Measurements from ENCODE around the gene XRCC5.

The XRCC5 gene

DNA sequence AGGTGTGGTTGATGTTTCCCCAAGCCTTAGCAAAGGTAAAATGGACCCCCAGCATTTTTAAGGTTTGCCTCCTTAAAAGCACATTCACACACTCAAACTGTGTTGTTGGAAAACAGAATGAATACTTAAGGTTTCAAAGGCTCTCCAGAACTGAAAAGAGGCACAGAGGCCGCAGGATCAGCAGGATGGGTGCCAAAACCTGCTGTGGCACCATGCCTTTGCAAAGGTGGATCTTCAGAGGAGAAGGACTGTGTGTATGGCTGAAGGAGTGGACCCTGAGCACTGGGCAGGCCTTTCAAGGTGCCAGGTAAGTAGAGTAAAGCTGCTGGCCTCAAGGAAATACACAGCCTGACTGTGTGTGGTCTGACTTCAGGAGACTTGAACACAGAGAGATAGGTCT, 127.3 kb downstream of the XRCC5 start:
- DNase-seq: no peak

DNA sequence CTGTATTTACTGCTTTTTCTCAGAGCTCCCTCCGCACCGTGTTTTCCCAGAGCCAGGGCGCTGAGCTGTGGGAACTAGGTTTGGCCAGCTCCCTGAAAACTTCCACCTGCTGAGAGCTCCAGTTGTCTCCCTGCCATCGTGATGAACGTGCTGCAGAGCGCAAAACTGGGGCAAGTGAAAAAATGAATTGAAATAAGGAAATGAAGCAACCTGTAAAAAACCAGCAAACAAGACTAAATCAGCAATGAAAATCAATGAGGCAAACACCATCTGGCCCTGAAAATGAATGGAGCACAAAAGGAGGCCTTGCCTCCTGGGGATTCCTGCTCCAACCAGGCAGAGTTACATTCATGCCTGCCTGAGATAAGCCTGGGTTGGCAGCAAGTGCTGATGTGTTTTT, 133.2 kb downstream of the XRCC5 start:
- no peak for DNase-seq

DNA sequence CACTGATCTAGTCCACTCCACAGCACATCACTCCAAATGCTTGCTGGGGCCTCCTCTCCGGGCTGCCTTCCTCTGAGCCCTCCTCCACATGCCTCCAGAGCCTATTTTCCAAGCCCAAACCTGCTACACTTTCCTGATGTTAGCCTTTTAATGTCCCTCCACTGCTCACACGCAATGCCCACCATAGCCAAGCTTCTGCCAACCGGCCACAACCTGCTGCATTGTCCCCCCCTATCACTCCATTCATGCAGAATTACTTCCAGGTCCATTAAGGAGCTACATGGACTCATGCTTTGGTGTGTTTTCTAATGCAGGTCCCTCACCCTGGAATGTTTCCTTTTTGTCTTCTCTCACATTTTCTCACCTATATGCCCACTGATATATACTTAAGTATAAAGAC, 133.9 kb downstream of the XRCC5 start:
- DNase-seq: no peak

DNA sequence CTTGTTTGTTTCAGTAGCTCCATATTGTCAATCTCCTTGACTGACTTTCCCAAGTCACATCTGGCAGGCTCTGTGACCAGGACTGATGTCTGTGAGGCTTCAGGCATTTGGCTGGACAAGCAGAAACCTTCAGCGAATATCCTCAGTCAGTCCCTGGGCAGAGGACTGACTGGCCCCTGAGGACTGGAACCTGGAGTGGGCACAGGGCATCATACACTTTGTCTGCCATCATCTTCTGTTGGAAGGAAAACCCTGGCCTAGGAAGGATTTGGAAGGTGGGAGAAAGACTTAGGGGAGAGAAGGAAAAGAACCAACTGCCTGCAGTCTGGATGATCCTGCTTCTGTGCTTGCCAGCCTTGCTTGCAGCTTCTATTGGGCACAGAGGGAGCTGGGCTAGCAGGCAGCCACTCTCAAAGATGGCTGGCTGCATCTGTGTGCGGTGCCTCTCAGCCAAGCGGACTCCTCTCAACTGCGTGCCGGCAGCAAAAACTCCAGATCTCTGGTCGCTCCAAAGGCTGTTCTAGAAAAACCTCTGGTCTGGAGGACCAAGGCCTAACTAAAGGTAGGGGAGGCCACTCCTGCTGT, 136.3 kb downstream of the XRCC5 start:
- no peak for DNase-seq

DNA sequence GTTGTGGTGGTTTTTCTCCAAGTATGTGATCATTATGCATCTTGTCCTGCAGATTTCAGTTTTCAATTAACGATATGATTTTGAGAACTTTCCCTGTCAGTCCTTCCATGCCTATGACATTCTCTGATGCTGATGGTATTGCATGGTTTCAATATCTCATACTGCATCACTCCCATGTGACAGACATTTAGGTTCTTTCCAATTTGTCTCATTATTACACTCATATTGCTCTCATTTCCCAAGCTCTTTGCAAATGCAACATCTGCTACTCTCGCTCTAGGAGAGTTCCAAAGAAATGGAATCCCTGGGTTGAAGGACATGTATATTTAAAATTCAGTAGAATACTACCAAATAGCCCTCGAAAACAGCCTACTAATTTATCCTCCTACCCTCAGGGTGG, 137.6 kb downstream of the XRCC5 start:
- no peak for DNase-seq

Measured in CD4-positive, alpha-beta T cell treated with Interleukin-15 for 1 hour (primary cell).